HepG2 (cell line): Measurements from ENCODE around the gene COG5. TPM values are rescaled to one million over a fixed set of nuclear protein-coding genes. Genes with fewer than 3 reads are reported as not detected.
A peak's percentile ranks its signal among the peaks of the same experiment; 100 is the strongest.

Experiments
- AHDC1 ChIP-seq: sonication (generic); formaldehyde crosslinking; IDR thresholded peaks from 2 replicates; pipeline ENCODE4 v1.5.1; 2020; ENCODE audit warnings: mild to moderate bottlenecking, missing genetic modification reagents, borderline replicate concordance
- DMAP1 ChIP-seq: IDR thresholded peaks from 2 replicates; pipeline ENCODE4 v1.6.1; 2016
- KIAA2018 ChIP-seq: sonication (generic); formaldehyde crosslinking; IDR thresholded peaks from 2 replicates; pipeline ENCODE4 v1.5.0; 2020; ENCODE audit warnings: mild to moderate bottlenecking, missing genetic modification reagents, borderline replicate concordance
- MEIS2 ChIP-seq: sonication (generic); formaldehyde crosslinking; IDR thresholded peaks from 2 replicates; pipeline ENCODE4 v1.9.0; 2021; ENCODE audit warnings: mild to moderate bottlenecking, missing genetic modification reagents
- NPAS2 ChIP-seq: sonication (generic); formaldehyde crosslinking; IDR thresholded peaks from 2 replicates; pipeline ENCODE4 v1.8.0; 2022; ENCODE audit warnings: mild to moderate bottlenecking, missing genetic modification reagents, borderline replicate concordance
- ZNF510 ChIP-seq: sonication (generic); formaldehyde crosslinking; IDR thresholded peaks from 2 replicates; pipeline ENCODE4 v1.4.0; 2020; ENCODE audit warnings: low read depth, mild to moderate bottlenecking, missing genetic modification reagents
- ZNF580 ChIP-seq: IDR thresholded peaks from 2 replicates; pipeline ENCODE4 v1.6.1; 2016; ENCODE audit warnings: low read depth, borderline replicate concordance
- polyA plus RNA-seq, 8 experiments: library from polyadenylated mRNA; depleted of rRNA in 3 of 8; stranded (reverse) in 7 of 8; unstranded in 1 of 8; fragments of >200 nt; fragmentation: Illumina TruSeq in 4 of 8; extraction: Trizol in 4 of 8; gene quantifications; 2 replicates each; pipeline versions ENCODE4 v1.2.1 to v1.2.3, GENCODE V29; 2011 to 2016; ENCODE audit warnings: low read depth in 4 of 8, missing spikeins in 1 of 8, mixed read lengths in 1 of 8; ENCODE audit not compliant: insufficient read depth in 1 of 8
- total RNA-seq, 5 experiments: library from RNA; depleted of rRNA; stranded (reverse); fragments of >200 nt; fragmentation: Illumina TruSeq; extraction: Trizol; gene quantifications; 2 replicates each; pipeline ENCODE4 v1.2.3, GENCODE V29; 2016; ENCODE audit warnings: low read depth in 1 of 5

Gene COG5
- total and polyA plus RNA-seq, 2 of the 13 experiments (the other 11 are each of a cell fraction or from before 2014, with no cell fraction given), result 20.4 to 31.3 TPM

GRCh38 chr7:107579885-107580715 lies 16.4 kb upstream of the COG5 start, which contains the start of gene BCAP29 (continued):
- TF ChIP-seq AHDC1 (CRISPR knock-in tag) (peak; percentile 30; the same call in 1 of the 2 replicates), MEIS2 (CRISPR knock-in tag) (no peak), ZNF580 (CRISPR knock-in tag) (0 out of 2 replicates have a peak, but pooled peaks have one; percentile 30), KIAA2018 (CRISPR knock-in tag) (no peak), DMAP1 (CRISPR knock-in tag) (peak; percentile 71; the same call in 1 of the 2 replicates), ZNF510 (no peak), NPAS2 (CRISPR knock-in tag) (no peak)
